Measurements from ENCODE around the gene SIGLEC12.

The SIGLEC12 gene

DNA sequence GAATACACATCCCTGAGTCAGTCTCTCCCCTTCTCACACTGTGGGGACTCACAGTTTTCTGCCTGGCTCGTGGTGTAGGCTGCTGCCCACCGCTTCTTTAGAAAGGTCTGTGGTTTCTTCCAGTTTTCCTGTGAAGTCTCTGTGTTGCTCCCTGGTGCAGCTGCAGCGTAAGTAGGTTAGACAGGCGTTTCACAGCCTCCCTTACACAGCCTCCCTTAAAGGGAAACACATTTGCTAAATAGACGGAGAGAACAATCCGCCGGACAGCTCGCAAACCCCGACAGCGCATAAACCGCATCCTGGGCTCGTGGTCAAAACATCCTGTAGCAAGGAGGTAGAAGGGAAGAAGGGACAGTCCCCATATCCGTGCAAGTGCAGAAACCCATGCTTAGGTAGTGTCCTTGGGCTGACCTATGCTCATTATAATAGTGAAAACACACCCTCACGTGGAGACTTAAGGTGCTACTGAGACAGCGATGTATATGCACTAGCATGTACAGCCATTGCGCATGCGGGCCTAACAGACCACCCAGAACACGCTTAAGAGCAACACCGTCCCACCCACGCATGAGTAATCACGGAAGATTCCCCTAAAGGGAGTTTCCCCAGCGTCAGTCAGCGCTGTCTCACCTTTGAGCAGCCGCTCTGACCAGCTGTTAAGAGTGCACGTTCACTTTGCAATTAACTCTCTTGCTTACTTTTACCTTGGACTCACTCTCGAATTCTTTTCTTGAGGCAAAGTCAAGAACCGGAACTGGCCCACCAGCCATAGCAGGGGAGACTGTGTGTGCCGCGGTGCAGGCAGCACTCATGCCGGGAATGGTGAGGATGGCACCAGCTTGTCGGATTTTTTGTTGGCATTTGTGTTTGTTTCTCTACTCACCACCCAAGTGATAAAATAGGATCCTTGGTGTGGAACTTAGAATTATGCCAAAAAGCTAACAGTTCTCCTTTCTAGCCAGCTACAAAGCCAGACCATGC is 59.9 kb downstream of the SIGLEC12 start:
- DNase-seq (ENCODE audit: insufficient read length) (no peak), FAIRE-seq (peak; percentile 99)
- TF ChIP-seq POLR2AphosphoS5 (IDR thresholded peaks at IDR 0.05; ENCODE audit: low read depth, low read length) = no peak
- TF ChIP-seq POLR2A (IDR thresholded peaks at IDR 0.05; ENCODE audit: low read depth, low read length) = no peak
- TF ChIP-seq TAF1 (IDR thresholded peaks at IDR 0.05; ENCODE audit: borderline replicate concordance, low read depth, low read length) = no peak
